ENCODE measurements around the gene MPC1L.
"Not testable (repeated sequence)": the region's sequence is repeated elsewhere in the genome, so short reads cannot be mapped to it uniquely, and the experiment has no call there.

GRCh38 chrX:40582178-40582577, 41.0 kb upstream of the MPC1L start:
- TF ChIP-seq CTCF, POLR2A (IDR thresholded peaks at IDR 0.05): not testable (repeated sequence)

All from Peyer's patch (tissue), 4 donors.